HG02973 (cell line): ENCODE results near the gene CDYL.

ENCODE experiments used
- ATAC-seq: cut with Tn5 transposase; IDR thresholded peaks from one replicate; pipeline ENCODE4 v1.9.1; 2021; ENCODE audit warnings: moderate library complexity; ENCODE audit not compliant: unreplicated experiment

CDYL gene

GRCh38 chr6:4776131-4776492, at the start of gene CDYL:
CDYL (plus strand) TSS chr6:4776404; CDS start chr6:4776784, 380 bp downstream.
- peak; percentile 64 for ATAC-seq

- no peak for ATAC-seq
Observed at GRCh38 chr6:4726645-4727044, 49.6 kb upstream of the CDYL start.

- ATAC-seq = no peak
Observed at GRCh38 chr6:4727217-4727616, 49.0 kb upstream of the CDYL start.

GRCh38 chr6:4727671-4728435, 48.4 kb upstream of the CDYL start:
- ATAC-seq = no peak

GRCh38 chr6:4728436-4728769, 47.8 kb upstream of the CDYL start:
- ATAC-seq = no peak

GRCh38 chr6:4728926-4729325, 47.3 kb upstream of the CDYL start:
- ATAC-seq = no peak

- ATAC-seq = no peak
Observed at GRCh38 chr6:4731996-4732395, 44.2 kb upstream of the CDYL start.

- ATAC-seq = no peak
Observed at GRCh38 chr6:4732691-4733315, 43.4 kb upstream of the CDYL start.

- no peak for ATAC-seq
Observed at GRCh38 chr6:4736371-4736873, 39.8 kb upstream of the CDYL start.

- ATAC-seq = no peak
Observed at GRCh38 chr6:4740032-4740431, 36.2 kb upstream of the CDYL start.

- no peak for ATAC-seq
Observed at GRCh38 chr6:4743062-4743461, 33.1 kb upstream of the CDYL start.

GRCh38 chr6:4743926-4744325, 32.3 kb upstream of the CDYL start:
- ATAC-seq = no peak

- ATAC-seq = no peak
Observed at GRCh38 chr6:4747588-4747987, 28.6 kb upstream of the CDYL start.

GRCh38 chr6:4751823-4752464, 24.3 kb upstream of the CDYL start:
- no peak for ATAC-seq

- ATAC-seq = no peak
Observed at GRCh38 chr6:4756247-4756646, 20.0 kb upstream of the CDYL start.

- no peak for ATAC-seq
Observed at GRCh38 chr6:4759997-4760396, 16.2 kb upstream of the CDYL start.

- no peak for ATAC-seq
Observed at GRCh38 chr6:4760773-4761172, 15.4 kb upstream of the CDYL start.

GRCh38 chr6:4762294-4762693, 13.9 kb upstream of the CDYL start:
- ATAC-seq = no peak

- ATAC-seq = no peak
Observed at GRCh38 chr6:4763921-4764320, 12.3 kb upstream of the CDYL start.

GRCh38 chr6:4768815-4769214, 7.4 kb upstream of the CDYL start:
- no peak for ATAC-seq

- no peak for ATAC-seq
Observed at GRCh38 chr6:4772750-4773149, 3.5 kb upstream of the CDYL start.

- no peak for ATAC-seq
Observed at GRCh38 chr6:4773181-4773580, 3.0 kb upstream of the CDYL start.
